Measurements from ENCODE around the gene GPR108. TPM values are rescaled to one million over a fixed set of nuclear protein-coding genes. Genes with fewer than 3 reads are reported as not detected.
A peak's percentile ranks its signal among the peaks of the same experiment; 100 is the strongest.

GPR108 gene
- total RNA-seq, 4 donors from 2014 or later = 38.2 to 61.7 (median 48.2) TPM

- TF ChIP-seq EP300 (IDR thresholded peaks at IDR 0.05) = no peak
- peak in 1 of 3 experiments; percentile 3 for TF ChIP-seq CTCF (IDR thresholded peaks at IDR 0.05)
- TF ChIP-seq POLR2AphosphoS5 (IDR thresholded peaks at IDR 0.05) = no peak
- no peak for TF ChIP-seq POLR2A (IDR thresholded peaks at IDR 0.05; ENCODE audit: low read depth)
- Histone ChIP-seq H3K27me3 (no peaks in the 10 kb centered on the region), H3K4me1 (peaks cover 32 to 63% (median 44%) of the 10 kb centered on the region in 4 donors), H3K36me3 (peaks cover 9 to 27% (median 22%) of the 10 kb centered on the region in 4 donors), H3K27ac (replicated peaks in 1 of 4) (peak overlapping the region; percentile 95 to 99 (median 97)), H3K4me3 (peak overlapping the region; percentile 74 to 93 (median 84)), H3K9me3 (no peaks in the 10 kb centered on the region)
- intact Hi-C loops (cut with DNase I) = loop anchor here (5.0 to 10.0 kb wide), 3 partner anchors 102 to 220 kb away; no protein-coding TSS in a partner anchor
- 6% methylated on average over 3 of the region's 16 CpGs for WGBS
- no peak for DNase-seq (ENCODE audit: extremely low spot score)
Observed at GRCh38 chr19:6736917-6737283, 480 bp downstream of the GPR108 start.

- 42% methylated on average over 14 of the region's 25 CpGs for WGBS
- DNase-seq (ENCODE audit: extremely low spot score) = peak; percentile 94
Observed at GRCh38 chr19:6736169-6736916, 1.0 kb downstream of the GPR108 start.

GRCh38 chr19:6735181-6735911, 2.0 kb downstream of the GPR108 start:
- Histone ChIP-seq H3K4me1 (peaks cover 29 to 50% (median 36%) of the 10 kb centered on the region in 4 donors), H3K4me3 (peak overlapping the region in 1 of 4 donors; percentile 93), H3K9me3 (no peaks in the 10 kb centered on the region), H3K27ac (replicated peaks in 1 of 4) (peak overlapping the region; percentile 95 to 99 (median 97)), H3K36me3 (peaks cover 18 to 41% (median 35%) of the 10 kb centered on the region in 4 donors), H3K27me3 (no peaks in the 10 kb centered on the region)
- intact Hi-C loops (cut with DNase I) = loop anchor here (5.0 to 10.0 kb wide), 3 partner anchors 101 to 218 kb away; no protein-coding TSS in a partner anchor
- TF ChIP-seq CTCF (IDR thresholded peaks at IDR 0.05) (no peak), EP300 (IDR thresholded peaks at IDR 0.05) (no peak), POLR2AphosphoS5 (IDR thresholded peaks at IDR 0.05) (no peak), POLR2A (IDR thresholded peaks at IDR 0.05; ENCODE audit: low read depth) (no peak)
- DNase-seq (ENCODE audit: extremely low spot score) = no peak
- 73% methylated on average over 15 of the region's 15 CpGs for WGBS

More at GRCh38 chr19:6736169-6736916, 1.0 kb downstream of the GPR108 start:
- no peaks in the 10 kb centered on the region for H3K9me3 ChIP-seq
- H3K4me1 ChIP-seq = peaks cover 29 to 57% (median 39%) of the 10 kb centered on the region in 4 donors
- peak; percentile 69 to 77 for TF ChIP-seq POLR2AphosphoS5 (IDR thresholded peaks at IDR 0.05)
- TF ChIP-seq CTCF (IDR thresholded peaks at IDR 0.05) = peak; percentile 32 to 68 (median 61)
- no peak for TF ChIP-seq EP300 (IDR thresholded peaks at IDR 0.05)
- peak overlapping the region; percentile 74 to 93 (median 84) for H3K4me3 ChIP-seq
- peak overlapping the region; percentile 95 to 99 (median 97) for H3K27ac ChIP-seq (replicated peaks in 1 of 4)
- intact Hi-C loops (cut with DNase I) = loop anchor here (5.0 to 10.0 kb wide), 3 partner anchors 102 to 219 kb away; no protein-coding TSS in a partner anchor
- H3K36me3 ChIP-seq = peaks cover 14 to 32% (median 26%) of the 10 kb centered on the region in 4 donors
- no peaks in the 10 kb centered on the region for H3K27me3 ChIP-seq

- H3K4me1 ChIP-seq = peaks cover 28 to 47% (median 40%) of the 10 kb centered on the region in 4 donors
- WGBS = 81% methylated on average over 18 of the region's 20 CpGs
- H3K27me3 ChIP-seq = no peaks in the 10 kb centered on the region
- peaks cover 18 to 50% (median 39%) of the 10 kb centered on the region in 4 donors for H3K36me3 ChIP-seq
- intact Hi-C loops (cut with DNase I) = loop anchor here (10.0 kb wide), 1 partner anchor 99 kb away; no protein-coding TSS in a partner anchor
- no peaks in the 10 kb centered on the region for H3K9me3 ChIP-seq
- no peak overlapping the region for H3K27ac ChIP-seq (replicated peaks in 1 of 4)
- DNase-seq (ENCODE audit: extremely low spot score) = no peak
- no peak for TF ChIP-seq POLR2AphosphoS5 (IDR thresholded peaks at IDR 0.05)
- TF ChIP-seq CTCF (IDR thresholded peaks at IDR 0.05) = no peak
- no peak for TF ChIP-seq EP300 (IDR thresholded peaks at IDR 0.05)
- H3K4me3 ChIP-seq = no peak overlapping the region
Observed at GRCh38 chr19:6734096-6734696, 3.2 kb downstream of the GPR108 start.
